GM12872 (cell line): ENCODE results near the gene USP28.

Experiments
- TF ChIP-seq, protein P1 (sequence below): IDR thresholded peaks from 3 replicates; pipeline ENCODE4 v1.5.1; 2011; ENCODE audit warnings: low read depth, mild to moderate bottlenecking, low read length, moderate library complexity; ENCODE audit not compliant: insufficient read depth

USP28 gene

DNA sequence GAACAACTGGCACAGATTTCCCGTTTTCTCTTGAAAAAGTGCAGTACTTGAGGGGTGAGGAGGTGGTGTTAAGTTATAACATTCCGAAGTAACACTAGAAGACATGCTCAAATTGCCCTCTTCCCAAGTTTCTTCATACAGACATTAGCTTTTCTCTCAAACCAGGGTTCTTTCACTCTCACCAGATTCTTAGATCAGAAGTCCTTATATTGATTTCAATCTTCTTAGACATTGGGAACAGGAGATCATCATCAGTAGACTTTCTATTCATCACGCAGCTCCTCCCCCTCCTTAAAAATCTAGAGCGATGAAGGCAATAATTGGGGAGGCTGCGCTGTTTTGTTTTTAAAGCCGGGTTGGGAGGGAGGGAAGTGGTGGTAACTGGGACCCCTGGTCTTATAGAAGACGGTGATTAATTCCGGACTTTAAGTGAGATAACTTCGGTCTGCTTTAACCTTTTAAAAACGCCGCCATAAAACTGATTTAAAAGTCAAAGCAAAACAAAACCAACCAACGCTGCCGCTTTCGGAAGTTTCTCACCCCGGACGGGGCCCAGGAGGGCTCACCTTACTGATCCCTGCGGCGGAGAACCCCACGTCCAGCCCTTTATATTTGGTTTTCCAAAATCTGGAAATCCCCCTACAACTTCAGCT lies 665 bp downstream of the USP28 start:
- TF ChIP-seq, protein P1, sequence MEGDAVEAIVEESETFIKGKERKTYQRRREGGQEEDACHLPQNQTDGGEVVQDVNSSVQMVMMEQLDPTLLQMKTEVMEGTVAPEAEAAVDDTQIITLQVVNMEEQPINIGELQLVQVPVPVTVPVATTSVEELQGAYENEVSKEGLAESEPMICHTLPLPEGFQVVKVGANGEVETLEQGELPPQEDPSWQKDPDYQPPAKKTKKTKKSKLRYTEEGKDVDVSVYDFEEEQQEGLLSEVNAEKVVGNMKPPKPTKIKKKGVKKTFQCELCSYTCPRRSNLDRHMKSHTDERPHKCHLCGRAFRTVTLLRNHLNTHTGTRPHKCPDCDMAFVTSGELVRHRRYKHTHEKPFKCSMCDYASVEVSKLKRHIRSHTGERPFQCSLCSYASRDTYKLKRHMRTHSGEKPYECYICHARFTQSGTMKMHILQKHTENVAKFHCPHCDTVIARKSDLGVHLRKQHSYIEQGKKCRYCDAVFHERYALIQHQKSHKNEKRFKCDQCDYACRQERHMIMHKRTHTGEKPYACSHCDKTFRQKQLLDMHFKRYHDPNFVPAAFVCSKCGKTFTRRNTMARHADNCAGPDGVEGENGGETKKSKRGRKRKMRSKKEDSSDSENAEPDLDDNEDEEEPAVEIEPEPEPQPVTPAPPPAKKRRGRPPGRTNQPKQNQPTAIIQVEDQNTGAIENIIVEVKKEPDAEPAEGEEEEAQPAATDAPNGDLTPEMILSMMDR: no peak

DNA sequence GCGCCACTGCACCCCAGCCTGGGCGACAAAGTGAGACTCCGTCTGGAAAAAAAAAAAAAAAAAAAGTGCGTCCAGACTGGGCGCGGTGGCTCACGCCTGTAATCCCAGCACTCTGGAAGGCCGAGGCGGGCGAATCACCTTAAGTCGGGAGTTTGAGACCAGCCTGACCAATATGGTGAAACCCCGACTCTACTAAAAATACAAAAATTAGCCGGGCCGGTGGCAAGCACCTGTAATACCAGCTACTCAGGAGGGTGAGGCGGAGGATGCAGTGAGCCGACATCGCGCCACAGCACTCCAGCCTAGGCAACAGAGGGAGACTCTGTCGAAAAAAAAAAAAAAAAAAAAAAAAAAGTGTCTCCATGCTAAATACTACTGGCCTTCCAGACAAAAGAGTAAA lies 1.3 kb downstream of the USP28 start:
- TF ChIP-seq, protein P1: no peak

DNA sequence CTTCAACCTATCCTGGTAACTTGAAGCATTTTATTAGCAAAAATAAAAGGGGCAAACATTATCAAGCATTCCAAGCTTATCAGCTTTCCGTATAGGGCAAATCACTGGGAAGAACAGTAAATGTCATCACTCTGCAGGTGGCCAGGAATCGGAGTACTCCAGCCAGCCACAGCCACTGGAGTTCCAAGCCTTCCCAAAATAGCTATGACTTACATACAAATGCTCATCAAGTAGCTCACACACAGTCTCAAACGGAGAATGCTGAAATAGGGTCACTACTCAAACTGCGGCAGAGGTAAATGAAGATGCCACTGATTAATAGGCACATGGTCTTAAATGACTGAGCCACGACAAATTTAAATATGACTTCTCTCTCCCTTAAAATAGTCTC lies 2.1 kb downstream of the USP28 start:
- TF ChIP-seq, protein P1: no peak

DNA sequence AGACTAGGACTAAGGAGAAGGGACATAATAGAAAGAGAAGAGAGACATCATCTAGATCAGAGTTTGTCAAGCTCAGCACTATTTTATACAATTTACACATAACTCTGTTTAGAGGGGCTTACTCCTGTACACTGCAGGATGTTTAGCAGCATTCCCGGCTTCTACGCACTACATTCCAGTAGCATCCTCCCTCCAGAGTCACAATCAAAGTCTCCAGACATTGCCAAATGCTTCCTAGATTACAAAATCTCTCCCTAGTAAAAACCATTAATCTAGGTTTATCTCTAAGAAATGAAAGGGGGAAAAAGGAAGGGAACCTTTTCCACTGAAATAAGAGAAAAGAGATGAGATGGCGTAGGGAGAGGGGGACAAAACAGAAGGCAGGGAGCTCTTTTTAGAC lies 4.0 kb downstream of the USP28 start:
- TF ChIP-seq, protein P1: no peak

- TF ChIP-seq, protein P1: no peak
Observed at GRCh38 chr11:113867843-113868503, 7.4 kb downstream of the USP28 start.

DNA sequence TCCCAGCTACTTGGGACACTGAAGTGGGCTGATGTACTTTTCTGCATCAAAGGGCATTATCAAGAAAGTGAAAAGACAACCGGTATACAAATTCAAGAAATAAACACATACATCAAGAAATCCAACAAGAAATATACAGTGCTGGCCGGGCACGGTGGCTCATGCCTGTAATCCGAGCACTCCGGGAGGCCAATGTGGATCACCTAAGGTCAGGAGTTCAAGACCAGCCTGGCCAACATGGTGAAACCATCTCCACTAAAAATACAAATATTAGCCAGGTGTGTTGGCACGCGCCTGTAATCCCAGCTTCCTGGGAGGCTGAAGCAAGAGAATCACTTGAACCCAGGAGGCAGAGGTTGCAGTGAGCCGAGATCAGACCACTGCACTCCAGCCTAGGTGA lies 9.5 kb downstream of the USP28 start:
- TF ChIP-seq, protein P1: no peak

DNA sequence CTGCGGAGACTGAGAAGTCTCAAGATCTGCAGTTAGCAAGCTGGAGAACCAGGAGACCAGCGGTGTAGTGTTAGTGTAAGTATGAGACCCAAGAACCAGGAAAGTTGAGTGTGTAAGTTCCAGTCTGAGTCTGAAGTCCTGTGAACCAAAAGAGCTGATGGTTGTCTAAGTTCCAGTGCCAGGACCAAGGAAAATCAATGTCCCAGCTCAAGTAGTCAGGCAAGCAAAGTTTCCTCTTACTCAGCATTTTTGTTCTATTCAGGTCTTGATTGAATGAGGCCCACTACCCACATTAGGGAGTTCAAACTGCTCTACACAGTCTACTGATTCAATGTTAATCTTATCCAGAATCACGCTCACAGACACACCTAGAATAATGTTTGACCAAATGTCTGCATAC lies 11.0 kb downstream of the USP28 start:
- TF ChIP-seq, protein P1: no peak
